B cell (primary cell): ENCODE data around the gene EVI2A. TPM values are rescaled to one million over a fixed set of nuclear protein-coding genes. Genes with fewer than 3 reads are reported as not detected.

Experiments used
- ATAC-seq: fragments of 200-7000 bp; cut with Tn5 transposase; one replicate; pipeline ENCODE4 v1.10.0; 2021; ENCODE audit warnings: low read depth, mild to moderate bottlenecking, moderate number of reproducible peaks, moderate library complexity
- CTCF ChIA-PET: fragments of 350-600 bp; sonication (Branson Sonifier 250); formaldehyde crosslinking; loops from one replicate; lab custom pipeline; 2021; ENCODE audit warnings: antibody characterized with exemption, inconsistent platforms; lab: Charles Lee
- POLR2A ChIA-PET: fragments of 350-600 bp; sonication (Branson Sonifier 250); formaldehyde crosslinking; loops from one replicate; lab custom pipeline; 2021; ENCODE audit warnings: antibody characterized with exemption; lab: Charles Lee
- DNase-seq: peaks from one replicate; pipeline ENCODE4 v3.0.0; 2013
- H2AFZ ChIP-seq: 2 replicates; pipeline ENCODE4 v1.6.1; 2012; ENCODE audit warnings: mild to moderate bottlenecking, low read depth, low read length; ENCODE audit not compliant: insufficient read depth, poor library complexity, severe bottlenecking
- H3K27ac ChIP-seq, 2 donors: 1 replicate in 1 of 2; 2 replicates in 1 of 2; pipeline ENCODE4 v1.5.1; 2012 to 2013; ENCODE audit warnings: low read length in 2 of 2, mild to moderate bottlenecking in 2 of 2, moderate library complexity in 1 of 2
- H3K27me3 ChIP-seq, 4 experiments: fragments of 200-600 bp in 1 of 4; sonication (generic) in 1 of 4; replicated peaks in 1 of 4; 1 replicate in 2 of 4; 2 replicates in 2 of 4; pipeline versions ENCODE4 v1.6.1 to v1.7.0; 2013 to 2016; ENCODE audit warnings: low read length in 3 of 4, mild to moderate bottlenecking in 2 of 4, mixed read lengths in 1 of 4, moderate library complexity in 1 of 4; ENCODE audit not compliant: insufficient read depth in 4 of 4, control insufficient read depth in 3 of 4; ENCODE audit errors: control extremely low read depth in 1 of 4
- H3K36me3 ChIP-seq, 2 experiments: replicated peaks in 1 of 2; 1 replicate in 1 of 2; 2 replicates in 1 of 2; pipeline versions ENCODE4 v1.6.1 to v1.7.1; 2013; ENCODE audit warnings: low read length in 1 of 2; ENCODE audit not compliant: insufficient read depth in 2 of 2, control insufficient read depth in 1 of 2; ENCODE audit errors: control extremely low read depth in 1 of 2, extremely low read depth in 1 of 2
- H3K4me1 ChIP-seq, 2 donors: fragments of 200-600 bp in 1 of 2; sonication (generic) in 1 of 2; 1 replicate in 1 of 2; 2 replicates in 1 of 2; pipeline versions ENCODE4 v1.5.1 to v1.6.1; 2013 to 2017; ENCODE audit warnings: low read length in 2 of 2; ENCODE audit not compliant: control insufficient read depth in 2 of 2, insufficient read depth in 2 of 2
- H3K4me2 ChIP-seq: replicated peaks from 2 replicates; pipeline ENCODE3; 2012; ENCODE audit warnings: mild to moderate bottlenecking, low read depth, low read length; ENCODE audit not compliant: poor library complexity, severe bottlenecking
- H3K4me3 ChIP-seq, 5 experiments: fragments of 200-600 bp in 1 of 5; sonication (generic) in 1 of 5; 1 replicate in 3 of 5; 2 replicates in 2 of 5; pipeline versions ENCODE4 v1.5.1 to v1.7.0; 2011 to 2016; ENCODE audit warnings: low read length in 4 of 5, mild to moderate bottlenecking in 4 of 5, low read depth in 2 of 5, control low read depth in 1 of 5, moderate library complexity in 1 of 5; ENCODE audit not compliant: insufficient read depth in 1 of 5; ENCODE audit errors: control extremely low read depth in 1 of 5, extremely low read depth in 1 of 5
- H3K79me2 ChIP-seq: fragments of 200-600 bp; sonication (generic); one replicate; pipeline ENCODE4 v1.6.0; 2016; ENCODE audit warnings: low read length; ENCODE audit not compliant: control insufficient read depth, insufficient read depth
- H3K9ac ChIP-seq: fragments of 200-600 bp; sonication (generic); 2 replicates; pipeline ENCODE4 v1.6.1; 2017; ENCODE audit warnings: mild to moderate bottlenecking, low read length, moderate library complexity
- H3K9me3 ChIP-seq, 3 donors: one replicate each; pipeline versions ENCODE4 v1.6.1 to v1.7.1; 2013; ENCODE audit warnings: low read length in 2 of 3; ENCODE audit not compliant: control insufficient read depth in 2 of 3, insufficient read depth in 1 of 3; ENCODE audit errors: control extremely low read depth in 1 of 3
- H4K20me1 ChIP-seq: 2 replicates; pipeline ENCODE4 v1.6.0; 2012; ENCODE audit warnings: mild to moderate bottlenecking, low read length; ENCODE audit not compliant: insufficient read depth, control insufficient read depth, poor library complexity, severe bottlenecking
- H3K27ac Mint-ChIP-seq: one replicate; pipeline ENCODE4 v1.8.0; 2021; ENCODE audit warnings: mixed read lengths
- H3K27me3 Mint-ChIP-seq: one replicate; pipeline ENCODE4 v1.8.0; 2021; ENCODE audit warnings: mixed read lengths
- H3K4me1 Mint-ChIP-seq: one replicate; pipeline ENCODE4 v1.8.0; 2021; ENCODE audit warnings: mixed read lengths
- H3K4me3 Mint-ChIP-seq: one replicate; pipeline ENCODE4 v1.8.0; 2021; ENCODE audit warnings: mixed read lengths
- H3K9me3 Mint-ChIP-seq: one replicate; pipeline ENCODE4 v1.8.0; 2022; ENCODE audit warnings: mixed read lengths; ENCODE audit not compliant: insufficient read depth
- EZH2 ChIP-seq: IDR thresholded peaks from 2 replicates; pipeline ENCODE4 v1.6.1; 2012; ENCODE audit warnings: borderline replicate concordance, low read depth, mild to moderate bottlenecking, moderate library complexity, low read length; ENCODE audit not compliant: insufficient read depth, poor library complexity, severe bottlenecking
- WGBS: methylation state at CpG from one replicate; pipeline ENCODE4 v1.1.5; 2013; ENCODE audit warnings: missing lambda C conversion rate; ENCODE audit not compliant: insufficient coverage; 5-methylcytosine and 5-hydroxymethylcytosine counted together
- intact Hi-C: fragments of 100-400 bp; cut with micrococcal nuclease; formaldehyde crosslinking; loops from one replicate; pipeline ENCODE4 v1.10.0; 2022
- polyA plus RNA-seq: library from polyadenylated mRNA; depleted of rRNA; stranded (reverse); fragments of >200 nt; gene quantifications from 2 replicates; pipeline ENCODE4 v1.2.3, GENCODE V29; 2012
- total RNA-seq, 2 donors: library from RNA; stranded (reverse); fragments of 120-200 nt in 1 of 2; gene quantifications; 1 replicate in 1 of 2; 2 replicates in 1 of 2; pipeline versions ENCODE4 v1.2.3 to v1.2.4, GENCODE V29; 2013 to 2022
- TF ChIP-seq, protein P1 (sequence below): fragments of 200-600 bp; IDR thresholded peaks from one replicate; pipeline ENCODE4 v1.8.0; 2022; ENCODE audit warnings: antibody characterized with exemption, mild to moderate bottlenecking

Gene EVI2A
- total and polyA plus RNA-seq, 2 donors (not counting 1 experiment from before 2014, with no cell fraction given): 18.2 to 49.3 TPM

DNA sequence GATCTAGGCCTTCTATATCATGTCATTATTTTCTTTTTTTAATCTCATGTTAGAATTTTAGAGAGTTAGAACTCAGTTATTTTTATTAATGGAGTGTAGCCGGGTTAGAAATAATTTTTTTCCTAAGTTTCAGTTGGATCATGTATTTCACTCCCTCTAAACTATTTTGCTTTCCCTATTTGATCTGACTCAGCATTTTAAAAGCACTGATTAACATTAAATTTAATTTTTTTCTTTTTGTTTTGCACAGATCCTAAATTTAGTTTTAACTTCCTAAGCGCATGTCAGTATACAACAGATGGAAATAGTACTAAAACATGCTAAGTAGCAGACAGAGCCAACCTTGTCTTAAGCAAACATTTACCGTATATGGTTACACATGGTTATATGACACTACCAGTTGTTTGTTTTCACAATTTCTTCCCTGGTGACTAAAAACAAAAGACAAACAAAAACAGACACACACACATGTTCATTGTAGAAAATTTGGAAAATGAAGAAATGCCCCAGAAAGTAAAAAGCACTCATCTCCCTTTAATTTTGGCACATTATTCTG is 36.5 kb upstream of the EVI2A start:
- POLR2A ChIA-PET: no interaction called here
- ATAC-seq (no peak), DNase-seq (no peak)
- WGBS: no CpG with 5 or more reads among the region's 3 CpGs
- H4K20me1 ChIP-seq: no peaks in the 10 kb centered on the region
- H2AFZ ChIP-seq: no peak overlapping the region
- Mint-ChIP-seq H3K27me3 (no peaks in the 10 kb centered on the region), H3K9me3 (no peaks in the 10 kb centered on the region), H3K27ac (no peak overlapping the region), H3K4me3 (no peak overlapping the region), H3K4me1 (no peaks in the 10 kb centered on the region)
- H3K4me1 ChIP-seq: no peaks in the 10 kb centered on the region
- no peaks in the 10 kb centered on the region for H3K9me3 ChIP-seq
- CTCF ChIA-PET: interaction anchor here (0.8 kb wide), 1 partner anchor 15 kb away, joined by 3 read pairs; no protein-coding TSS in a partner anchor
- no peaks in the 10 kb centered on the region for H3K27me3 ChIP-seq
- no peak overlapping the region for H3K4me2 ChIP-seq
- peaks cover 4 to 21% of the 10 kb centered on the region in 2 experiments for H3K36me3 ChIP-seq
- TF ChIP-seq EZH2: no peak
- TF ChIP-seq, protein P1, sequence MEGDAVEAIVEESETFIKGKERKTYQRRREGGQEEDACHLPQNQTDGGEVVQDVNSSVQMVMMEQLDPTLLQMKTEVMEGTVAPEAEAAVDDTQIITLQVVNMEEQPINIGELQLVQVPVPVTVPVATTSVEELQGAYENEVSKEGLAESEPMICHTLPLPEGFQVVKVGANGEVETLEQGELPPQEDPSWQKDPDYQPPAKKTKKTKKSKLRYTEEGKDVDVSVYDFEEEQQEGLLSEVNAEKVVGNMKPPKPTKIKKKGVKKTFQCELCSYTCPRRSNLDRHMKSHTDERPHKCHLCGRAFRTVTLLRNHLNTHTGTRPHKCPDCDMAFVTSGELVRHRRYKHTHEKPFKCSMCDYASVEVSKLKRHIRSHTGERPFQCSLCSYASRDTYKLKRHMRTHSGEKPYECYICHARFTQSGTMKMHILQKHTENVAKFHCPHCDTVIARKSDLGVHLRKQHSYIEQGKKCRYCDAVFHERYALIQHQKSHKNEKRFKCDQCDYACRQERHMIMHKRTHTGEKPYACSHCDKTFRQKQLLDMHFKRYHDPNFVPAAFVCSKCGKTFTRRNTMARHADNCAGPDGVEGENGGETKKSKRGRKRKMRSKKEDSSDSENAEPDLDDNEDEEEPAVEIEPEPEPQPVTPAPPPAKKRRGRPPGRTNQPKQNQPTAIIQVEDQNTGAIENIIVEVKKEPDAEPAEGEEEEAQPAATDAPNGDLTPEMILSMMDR: no peak
- intact Hi-C loops: no loop called here
- no peak overlapping the region for H3K4me3 ChIP-seq
- no peaks in the 10 kb centered on the region for H3K79me2 ChIP-seq
- H3K27ac ChIP-seq: no peak overlapping the region
- no peak overlapping the region for H3K9ac ChIP-seq

DNA sequence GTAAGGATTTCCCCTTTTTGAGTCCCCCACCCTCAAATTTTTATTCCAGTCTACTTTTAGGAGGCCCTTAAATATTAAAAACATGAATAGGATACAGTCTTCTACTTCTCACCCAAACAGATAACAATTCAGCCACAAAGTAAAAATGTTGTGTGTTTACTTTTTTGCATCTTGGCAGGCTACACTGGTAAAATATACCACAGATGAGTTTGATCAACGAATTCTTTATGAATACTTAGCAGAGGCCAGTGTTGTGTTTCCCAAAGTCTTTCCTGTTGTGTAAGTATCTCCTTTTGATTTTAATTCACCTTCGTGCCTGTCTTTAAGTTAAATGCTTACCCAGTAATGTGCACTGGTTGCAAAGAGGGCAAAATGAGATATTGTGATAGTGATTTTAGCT is 35.7 kb upstream of the EVI2A start:
- Histone ChIP-seq H2AFZ (no peak overlapping the region), H3K9ac (no peak overlapping the region), H4K20me1 (no peaks in the 10 kb centered on the region), H3K36me3 (peaks cover 4 to 26% of the 10 kb centered on the region in 2 experiments), H3K27me3 (no peaks in the 10 kb centered on the region), H3K4me1 (no peaks in the 10 kb centered on the region), H3K27ac (no peak overlapping the region), H3K9me3 (no peaks in the 10 kb centered on the region), H3K4me2 (no peak overlapping the region), H3K79me2 (no peaks in the 10 kb centered on the region), H3K4me3 (no peak overlapping the region)
- no peaks in the 10 kb centered on the region for H3K4me1 Mint-ChIP-seq
- H3K27me3 Mint-ChIP-seq: no peaks in the 10 kb centered on the region
- ChIA-PET CTCF (interaction anchor here (0.8 kb wide), 1 partner anchor 16 kb away, joined by 3 read pairs; no protein-coding TSS in a partner anchor), POLR2A (no interaction called here)
- H3K4me3 Mint-ChIP-seq: no peak overlapping the region
- no CpG with 5 or more reads among the region's 2 CpGs for WGBS
- ATAC-seq (no peak), DNase-seq (no peak)
- intact Hi-C loops: no loop called here
- no peaks in the 10 kb centered on the region for H3K9me3 Mint-ChIP-seq
- TF ChIP-seq, protein P1: no peak
- TF ChIP-seq EZH2: no peak
- no peak overlapping the region for H3K27ac Mint-ChIP-seq
